SK-N-MC (cell line): Measurements from ENCODE around the gene SRGAP1.

Experiments used
- EZH2 ChIP-seq: fragments of 200-600 bp; sonication (generic); IDR thresholded peaks from one replicate; pipeline ENCODE4 v1.6.1; 2017; ENCODE audit warnings: antibody characterized with exemption
- POLR2AphosphoS5 ChIP-seq: IDR thresholded peaks from 2 replicates; pipeline ENCODE4 v1.6.1; 2012; ENCODE audit warnings: mild to moderate bottlenecking, low read depth, low read length, borderline replicate concordance

DNA sequence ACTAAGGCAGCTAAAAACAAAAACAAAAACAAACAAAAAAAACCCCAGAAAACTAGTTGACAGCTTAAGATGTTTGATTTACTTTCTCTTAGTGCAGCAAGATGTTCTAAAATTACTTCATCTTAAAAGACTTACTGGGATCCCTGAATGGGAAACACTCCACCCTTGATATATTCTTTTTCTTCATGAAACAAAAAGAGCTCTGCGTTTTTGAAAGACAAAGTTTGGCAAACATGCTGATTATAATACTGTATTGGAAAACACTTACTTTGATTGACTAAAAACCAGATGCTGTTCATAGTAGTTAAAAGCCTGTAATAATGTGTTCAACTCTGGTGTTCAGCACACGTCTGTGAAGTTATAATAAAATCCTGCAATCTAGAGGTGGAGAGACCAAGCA, 136.8 kb downstream of the SRGAP1 start:
- no peak for TF ChIP-seq POLR2AphosphoS5
- TF ChIP-seq EZH2, result no peak
